DMS53 treated with DMSO at 0.1 percent for 48 hours (cell line): ENCODE data around the gene CD300C.
"Not testable (repeated sequence)": the region's sequence is repeated elsewhere in the genome, so short reads cannot be mapped to it uniquely, and the experiment has no call there.

Source experiments
- DNase-seq: peaks from one replicate; lab custom pipeline; 2025; ENCODE audit not compliant: unreplicated experiment; lab: John Stamatoyannopoulos, UW

The CD300C gene

DNA sequence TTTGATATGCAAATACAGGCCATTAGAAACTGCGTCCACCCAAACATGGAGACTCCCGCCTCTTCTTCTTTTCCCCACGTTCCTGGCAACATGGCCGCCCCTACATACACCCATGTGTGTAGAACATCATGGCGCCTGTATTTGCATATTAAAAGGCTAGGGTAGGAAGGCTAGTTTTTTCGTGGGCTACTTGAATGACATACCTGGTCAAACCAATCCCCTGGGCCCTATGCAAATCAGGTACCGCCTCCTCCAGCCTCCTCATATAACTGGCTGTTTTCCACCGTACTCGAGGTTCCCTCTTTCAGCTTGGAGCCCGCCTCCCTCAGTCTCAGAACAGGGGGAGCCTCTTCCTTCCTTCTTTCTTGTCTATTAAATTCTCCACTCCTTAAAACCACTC, 13.8 kb downstream of the CD300C start:
- DNase-seq = no peak

DNA sequence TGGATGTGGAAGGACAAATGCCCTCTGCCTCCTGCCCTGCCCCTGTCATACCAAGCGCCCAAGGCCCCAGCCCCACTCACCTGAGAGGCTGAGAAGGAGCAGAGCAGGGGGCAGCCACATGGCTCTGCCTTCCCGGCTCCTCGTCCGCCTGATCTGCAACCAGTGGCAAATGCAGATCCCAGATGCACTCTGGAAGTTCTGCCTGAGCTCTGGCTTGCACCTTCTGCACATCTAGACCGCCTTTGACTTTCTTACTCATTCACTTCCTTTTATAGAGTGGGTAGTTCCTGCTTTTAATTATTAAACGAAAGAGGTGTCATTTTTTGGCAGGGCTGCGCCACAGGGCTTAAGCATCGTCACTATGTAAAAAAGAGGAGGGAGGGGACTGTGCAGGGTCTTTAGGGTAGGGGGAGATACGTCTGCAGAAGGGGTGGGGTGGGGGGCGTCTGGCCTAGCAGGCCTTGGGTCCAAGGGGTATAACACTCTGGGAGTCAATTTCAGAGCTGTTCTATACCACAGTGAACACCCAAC, 14.6 kb downstream of the CD300C start, which contains the start of gene CD300LB:
Gene CD300LB (minus strand): TSS at position 245 of the 531 bp plus-strand sequence. CDS start 125 bp downstream, at position 120.
- DNase-seq = no peak

- no peak for DNase-seq
These were observed 15.1 kb downstream of the CD300C start for GRCh38 chr17:74530831-74531150.

DNA sequence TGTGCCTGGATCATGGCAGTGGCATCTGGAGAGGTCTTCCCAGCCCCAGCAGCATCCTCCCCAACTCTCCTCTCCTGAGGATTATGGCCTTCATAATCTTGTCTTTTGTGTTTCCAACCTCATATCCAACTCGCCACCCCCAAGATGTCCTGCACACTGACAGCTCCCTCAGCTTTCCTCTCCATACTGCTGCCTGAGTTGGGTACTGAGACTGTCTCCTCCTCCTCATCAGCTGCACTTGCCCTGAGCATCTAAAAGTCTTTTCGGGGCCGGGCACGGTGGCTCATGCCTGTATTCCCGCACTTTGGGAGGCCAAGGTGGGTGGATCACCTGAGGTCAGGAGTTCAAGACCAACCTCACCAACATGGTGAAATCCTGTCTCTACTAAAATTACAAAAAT, 16.7 kb downstream of the CD300C start:
- no peak for DNase-seq

DNA sequence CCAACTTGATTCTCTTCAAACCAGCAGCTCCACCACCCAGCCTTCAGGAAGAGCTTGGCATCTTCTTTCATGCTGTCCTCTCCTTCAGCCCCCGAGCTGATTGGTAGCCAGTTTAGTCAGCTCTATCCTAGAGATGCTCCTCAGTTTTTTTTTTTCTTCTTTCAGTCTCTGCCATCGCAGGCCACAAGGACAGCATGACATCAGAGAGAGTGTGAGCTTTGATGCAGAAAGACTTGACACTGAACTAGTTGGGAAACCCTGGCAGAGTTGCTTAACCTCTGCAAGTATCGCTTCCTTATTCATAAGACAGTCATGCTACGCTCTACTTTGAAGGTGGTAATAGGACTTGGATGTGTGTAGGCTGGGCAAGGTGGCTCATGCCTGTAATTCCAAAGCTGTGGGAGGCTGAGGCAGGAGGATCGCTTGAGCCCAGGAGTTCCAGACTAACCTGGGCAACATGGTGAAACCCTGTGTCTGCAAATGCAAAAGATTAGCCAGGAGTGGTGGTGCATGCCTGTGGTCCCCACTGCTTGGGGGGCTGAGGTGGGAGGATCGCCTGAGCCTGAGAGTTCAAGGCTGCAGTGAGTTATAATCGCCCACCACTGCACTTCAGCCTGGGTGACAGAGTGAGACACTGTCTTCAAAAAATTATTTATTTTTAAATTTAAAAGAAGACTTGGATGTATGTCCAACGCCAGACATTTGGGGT, 17.3 kb downstream of the CD300C start:
- DNase-seq = no peak

DNA sequence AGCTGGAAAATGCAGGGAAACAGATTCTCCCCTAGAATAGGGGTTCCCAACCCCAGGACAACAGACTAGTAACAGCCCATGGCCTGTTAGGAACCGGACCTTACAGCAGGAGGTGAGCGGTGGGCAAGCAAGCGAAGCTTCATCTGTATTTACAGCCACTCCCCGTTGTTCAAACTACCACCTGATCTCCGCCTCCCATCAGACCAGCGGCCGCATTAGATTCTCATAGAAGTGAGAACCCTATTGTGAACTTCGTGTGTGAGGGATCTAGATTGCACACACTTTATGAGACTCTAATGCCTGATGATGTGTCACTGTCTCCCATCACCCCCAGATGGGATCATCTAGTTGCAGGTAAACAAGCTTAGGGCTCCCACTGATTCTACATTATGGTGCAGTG, 18.2 kb downstream of the CD300C start:
- DNase-seq = no peak

DNA sequence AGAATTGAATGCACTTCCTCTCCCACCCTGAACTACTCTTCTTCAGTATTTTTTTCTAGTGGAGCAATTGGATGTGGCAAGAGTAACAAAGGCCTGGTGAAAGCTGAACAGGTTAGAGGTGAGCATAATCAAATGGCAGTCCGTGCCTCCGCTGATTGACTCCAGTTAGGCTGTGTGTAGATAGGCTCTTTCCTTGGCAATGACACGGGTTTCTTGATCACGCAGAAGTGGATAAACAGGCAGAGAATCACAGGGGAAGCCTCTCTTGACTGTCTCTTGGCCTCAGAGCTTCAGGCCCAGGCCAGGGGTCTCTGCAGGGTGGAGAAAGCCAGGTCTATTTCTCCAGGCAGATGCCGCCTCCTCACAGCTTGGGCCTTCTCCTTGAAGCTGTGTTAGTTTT, 18.8 kb downstream of the CD300C start:
- DNase-seq = no peak

DNA sequence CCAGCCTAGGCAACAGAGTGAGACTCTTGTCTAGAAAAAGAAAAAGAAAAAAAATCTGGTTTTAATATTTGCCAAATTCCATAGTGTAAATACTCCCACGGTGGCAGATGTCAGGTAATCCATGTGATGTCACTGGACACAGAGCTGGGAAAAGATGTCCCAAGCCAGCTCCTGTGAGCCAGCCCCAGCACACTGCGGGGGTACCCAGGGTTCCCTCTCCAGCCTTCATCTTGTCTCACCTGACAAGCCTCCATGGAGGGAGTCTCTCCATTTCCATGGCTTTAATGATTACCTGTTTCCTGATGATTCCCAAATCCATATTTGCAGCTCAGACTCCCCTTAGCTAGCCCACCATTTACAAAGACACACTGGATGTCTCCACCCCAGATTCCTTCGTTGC, 19.2 kb downstream of the CD300C start:
- DNase-seq = no peak

DNA sequence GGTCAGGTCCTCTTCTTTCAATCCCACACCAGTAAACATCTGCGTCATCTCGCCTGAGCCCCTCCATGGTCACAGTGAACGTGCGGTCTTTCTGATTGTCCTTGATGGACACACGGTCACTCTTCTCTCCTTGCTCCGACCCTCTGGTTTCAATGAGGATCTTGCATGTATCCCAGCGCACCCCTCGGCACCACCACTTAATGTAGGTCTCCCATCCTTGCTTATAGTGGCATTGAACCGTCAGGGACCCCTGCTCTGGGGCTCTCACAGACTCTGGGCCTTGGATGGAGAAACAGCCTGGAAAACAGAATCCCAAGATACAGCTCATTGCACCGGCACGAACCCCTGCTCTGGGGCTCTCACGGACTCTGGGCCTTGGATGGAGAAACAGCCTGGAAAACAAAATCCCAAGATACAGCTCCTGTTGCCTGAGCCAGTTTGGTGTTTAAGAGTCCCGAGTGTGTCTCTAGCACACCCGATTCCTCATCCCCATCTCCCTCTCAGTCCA, 20.1 kb downstream of the CD300C start:
- DNase-seq = no peak

- DNase-seq = no peak
These were observed 20.5 kb downstream of the CD300C start for GRCh38 chr17:74525465-74525725.

DNA sequence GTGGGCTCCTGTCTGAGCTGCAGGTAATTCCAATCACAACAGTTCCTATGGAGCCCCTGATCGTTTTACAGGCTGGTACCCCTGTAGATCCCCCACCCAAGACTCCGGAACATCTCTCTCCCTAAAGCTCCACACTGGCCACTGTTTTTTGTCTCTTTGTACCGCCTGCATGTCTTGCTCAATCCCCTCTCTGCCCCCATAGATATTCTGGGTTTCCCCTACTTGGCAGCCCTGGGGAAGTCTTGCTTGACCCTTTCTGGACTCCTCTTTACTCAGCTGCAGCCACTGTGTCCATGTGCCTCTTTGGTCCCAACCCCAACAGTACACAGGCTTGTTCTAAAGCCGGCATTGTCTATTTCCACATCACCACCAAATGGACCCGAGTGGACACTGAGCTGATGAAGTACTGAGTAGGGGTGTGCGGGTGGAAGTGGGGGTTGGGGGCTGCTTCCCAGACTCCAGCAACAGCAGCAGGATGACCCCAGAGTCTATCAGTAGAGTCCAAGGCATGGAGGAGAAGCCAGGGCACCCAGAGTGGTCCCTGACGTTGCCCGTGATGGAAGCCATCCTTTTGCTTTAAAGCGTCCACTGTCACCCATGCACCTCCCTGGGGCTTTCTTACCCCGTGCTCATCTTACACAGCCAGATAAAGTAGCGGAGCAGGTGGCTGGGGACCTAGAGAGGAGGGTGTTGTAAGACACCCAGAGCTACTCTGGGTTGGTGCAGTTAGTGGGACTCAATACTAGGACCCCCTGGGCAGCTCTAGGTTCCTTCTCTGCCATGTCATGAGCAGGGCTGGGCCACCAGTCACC, 21.1 kb downstream of the CD300C start:
- DNase-seq = no peak

- no peak for DNase-seq
These were observed 22.6 kb downstream of the CD300C start for GRCh38 chr17:74523308-74523707.

GRCh38 chr17:74522381-74523105, 23.4 kb downstream of the CD300C start:
- DNase-seq = no peak

- no peak for DNase-seq
These were observed 24.2 kb downstream of the CD300C start for GRCh38 chr17:74521701-74522201.

- DNase-seq = no peak
These were observed 25.0 kb downstream of the CD300C start for GRCh38 chr17:74520790-74521480.

DNA sequence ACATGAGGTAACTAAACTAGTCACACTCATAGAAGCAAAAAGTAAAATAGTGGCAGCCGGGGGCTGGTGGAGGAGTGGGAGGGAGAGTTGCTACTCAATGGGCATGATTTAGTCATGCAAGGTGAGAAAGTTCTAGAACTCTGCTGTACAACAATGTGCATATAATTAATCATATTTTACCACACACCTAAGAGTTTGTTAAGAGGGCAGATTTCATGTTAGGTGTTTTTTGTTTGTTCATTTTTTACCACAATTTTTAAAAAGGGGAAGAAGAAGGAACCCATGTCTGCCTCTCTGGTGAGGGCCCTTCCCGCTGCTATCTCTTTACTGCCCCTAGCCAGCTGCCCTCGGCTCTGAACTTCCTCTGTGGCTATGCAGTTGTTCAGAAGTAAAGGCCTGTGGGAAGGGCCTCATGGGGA, 25.9 kb downstream of the CD300C start:
- no peak for DNase-seq

GRCh38 chr17:74518413-74518981, 27.4 kb downstream of the CD300C start:
- not testable (repeated sequence) for DNase-seq

DNA sequence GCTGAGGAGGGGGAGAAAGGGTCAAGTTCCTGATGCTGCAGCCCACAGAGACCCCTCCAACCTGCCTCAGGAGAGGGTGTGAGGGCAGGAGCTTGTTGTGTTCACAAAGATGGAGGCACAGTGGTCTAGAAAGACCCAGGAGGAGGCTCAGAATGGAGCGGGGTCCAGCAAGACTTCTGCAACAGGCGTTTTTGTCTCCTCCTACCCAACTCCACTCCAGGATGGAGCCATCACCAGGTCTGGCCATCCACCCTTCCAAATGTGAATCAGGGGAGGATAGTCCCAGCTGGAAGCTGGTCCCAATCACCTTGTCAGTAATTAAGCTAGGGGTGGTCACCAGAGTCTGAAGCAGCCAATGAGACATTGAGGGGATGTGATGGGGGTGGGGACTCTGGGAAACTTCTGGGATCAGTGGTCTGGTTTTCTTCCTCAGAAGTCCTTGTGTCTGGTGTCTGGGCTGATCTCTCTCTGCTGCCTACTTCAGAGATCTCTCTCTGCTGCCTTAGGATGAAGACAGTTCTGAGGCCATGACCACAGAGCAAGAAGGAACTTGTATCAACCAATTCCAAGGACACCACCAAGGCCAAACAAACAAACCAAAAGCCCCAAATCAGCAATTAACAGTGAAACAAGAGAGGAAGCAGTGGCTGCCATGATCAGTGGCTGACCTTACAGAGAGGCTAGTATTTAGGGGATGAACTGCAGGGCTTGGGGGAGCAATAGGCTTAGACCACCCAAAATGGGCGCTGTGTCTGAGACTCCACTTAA, 29.2 kb downstream of the CD300C start:
- no peak for DNase-seq

DNA sequence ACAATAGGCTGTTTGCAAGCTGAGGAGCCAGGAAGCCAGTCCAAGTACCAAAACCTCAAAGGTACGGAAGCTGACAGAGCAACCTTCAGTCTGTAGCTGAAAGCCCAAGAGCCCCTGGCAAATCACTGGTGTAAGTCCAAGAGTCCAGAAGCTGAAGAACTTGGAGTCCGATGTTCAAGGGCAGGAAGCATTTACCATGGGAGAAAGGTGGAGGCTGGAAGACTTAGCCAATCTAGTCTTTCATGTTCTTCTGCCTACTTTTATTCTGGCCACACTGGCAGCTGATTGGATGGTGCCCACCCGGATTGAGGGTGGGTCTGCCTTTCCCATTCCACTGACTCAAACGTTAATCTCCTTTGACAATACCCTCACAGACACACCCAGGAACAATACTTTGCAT, 30.0 kb downstream of the CD300C start:
- no peak for DNase-seq
